ENCODE data around the gene ASXL1.

- no peak for TF ChIP-seq ZNF3 (CRISPR knock-in tag; IDR thresholded peaks at IDR 0.05)
- TF ChIP-seq, protein P1, sequence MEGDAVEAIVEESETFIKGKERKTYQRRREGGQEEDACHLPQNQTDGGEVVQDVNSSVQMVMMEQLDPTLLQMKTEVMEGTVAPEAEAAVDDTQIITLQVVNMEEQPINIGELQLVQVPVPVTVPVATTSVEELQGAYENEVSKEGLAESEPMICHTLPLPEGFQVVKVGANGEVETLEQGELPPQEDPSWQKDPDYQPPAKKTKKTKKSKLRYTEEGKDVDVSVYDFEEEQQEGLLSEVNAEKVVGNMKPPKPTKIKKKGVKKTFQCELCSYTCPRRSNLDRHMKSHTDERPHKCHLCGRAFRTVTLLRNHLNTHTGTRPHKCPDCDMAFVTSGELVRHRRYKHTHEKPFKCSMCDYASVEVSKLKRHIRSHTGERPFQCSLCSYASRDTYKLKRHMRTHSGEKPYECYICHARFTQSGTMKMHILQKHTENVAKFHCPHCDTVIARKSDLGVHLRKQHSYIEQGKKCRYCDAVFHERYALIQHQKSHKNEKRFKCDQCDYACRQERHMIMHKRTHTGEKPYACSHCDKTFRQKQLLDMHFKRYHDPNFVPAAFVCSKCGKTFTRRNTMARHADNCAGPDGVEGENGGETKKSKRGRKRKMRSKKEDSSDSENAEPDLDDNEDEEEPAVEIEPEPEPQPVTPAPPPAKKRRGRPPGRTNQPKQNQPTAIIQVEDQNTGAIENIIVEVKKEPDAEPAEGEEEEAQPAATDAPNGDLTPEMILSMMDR (IDR thresholded peaks at IDR 0.05 in 2 of 3, conservative IDR thresholded peaks at IDR 0.05 in 1 of 3; ENCODE audit: insufficient read depth in 2 of 3, low read depth in 1 of 3, low read length in 3 of 3), result no peak
- no peak for TF ChIP-seq RBM22 (IDR thresholded peaks at IDR 0.05; ENCODE audit: low read depth, low read length, poor library complexity, severe bottlenecking)
- TF ChIP-seq, protein P2, sequence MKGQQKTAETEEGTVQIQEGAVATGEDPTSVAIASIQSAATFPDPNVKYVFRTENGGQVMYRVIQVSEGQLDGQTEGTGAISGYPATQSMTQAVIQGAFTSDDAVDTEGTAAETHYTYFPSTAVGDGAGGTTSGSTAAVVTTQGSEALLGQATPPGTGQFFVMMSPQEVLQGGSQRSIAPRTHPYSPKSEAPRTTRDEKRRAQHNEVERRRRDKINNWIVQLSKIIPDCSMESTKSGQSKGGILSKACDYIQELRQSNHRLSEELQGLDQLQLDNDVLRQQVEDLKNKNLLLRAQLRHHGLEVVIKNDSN (CRISPR knock-in tag; IDR thresholded peaks at IDR 0.05), result no peak
- no peak for TF ChIP-seq ZNF311 (CRISPR knock-in tag; IDR thresholded peaks at IDR 0.05)
- TF ChIP-seq, protein P3, sequence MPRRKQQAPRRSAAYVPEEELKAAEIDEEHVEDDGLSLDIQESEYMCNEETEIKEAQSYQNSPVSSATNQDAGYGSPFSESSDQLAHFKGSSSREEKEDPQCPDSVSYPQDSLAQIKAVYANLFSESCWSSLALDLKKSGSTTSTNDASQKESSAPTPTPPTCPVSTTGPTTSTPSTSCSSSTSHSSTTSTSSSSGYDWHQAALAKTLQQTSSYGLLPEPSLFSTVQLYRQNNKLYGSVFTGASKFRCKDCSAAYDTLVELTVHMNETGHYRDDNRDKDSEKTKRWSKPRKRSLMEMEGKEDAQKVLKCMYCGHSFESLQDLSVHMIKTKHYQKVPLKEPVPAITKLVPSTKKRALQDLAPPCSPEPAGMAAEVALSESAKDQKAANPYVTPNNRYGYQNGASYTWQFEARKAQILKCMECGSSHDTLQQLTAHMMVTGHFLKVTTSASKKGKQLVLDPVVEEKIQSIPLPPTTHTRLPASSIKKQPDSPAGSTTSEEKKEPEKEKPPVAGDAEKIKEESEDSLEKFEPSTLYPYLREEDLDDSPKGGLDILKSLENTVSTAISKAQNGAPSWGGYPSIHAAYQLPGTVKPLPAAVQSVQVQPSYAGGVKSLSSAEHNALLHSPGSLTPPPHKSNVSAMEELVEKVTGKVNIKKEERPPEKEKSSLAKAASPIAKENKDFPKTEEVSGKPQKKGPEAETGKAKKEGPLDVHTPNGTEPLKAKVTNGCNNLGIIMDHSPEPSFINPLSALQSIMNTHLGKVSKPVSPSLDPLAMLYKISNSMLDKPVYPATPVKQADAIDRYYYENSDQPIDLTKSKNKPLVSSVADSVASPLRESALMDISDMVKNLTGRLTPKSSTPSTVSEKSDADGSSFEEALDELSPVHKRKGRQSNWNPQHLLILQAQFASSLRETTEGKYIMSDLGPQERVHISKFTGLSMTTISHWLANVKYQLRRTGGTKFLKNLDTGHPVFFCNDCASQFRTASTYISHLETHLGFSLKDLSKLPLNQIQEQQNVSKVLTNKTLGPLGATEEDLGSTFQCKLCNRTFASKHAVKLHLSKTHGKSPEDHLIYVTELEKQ (CRISPR knock-in tag; IDR thresholded peaks at IDR 0.05), result no peak
- no peak for TF ChIP-seq BDP1 (IDR thresholded peaks at IDR 0.05; ENCODE audit: insufficient read depth, insufficient read length)
- no peak for TF ChIP-seq ZNF395 (CRISPR knock-in tag; IDR thresholded peaks at IDR 0.05)
- TF ChIP-seq TEAD4 (IDR thresholded peaks at IDR 0.05; ENCODE audit: low read length), result no peak
- no peak for TF ChIP-seq TEAD4 (CRISPR knock-in tag; IDR thresholded peaks at IDR 0.05; ENCODE audit: borderline replicate concordance)
- TF ChIP-seq, protein P4, sequence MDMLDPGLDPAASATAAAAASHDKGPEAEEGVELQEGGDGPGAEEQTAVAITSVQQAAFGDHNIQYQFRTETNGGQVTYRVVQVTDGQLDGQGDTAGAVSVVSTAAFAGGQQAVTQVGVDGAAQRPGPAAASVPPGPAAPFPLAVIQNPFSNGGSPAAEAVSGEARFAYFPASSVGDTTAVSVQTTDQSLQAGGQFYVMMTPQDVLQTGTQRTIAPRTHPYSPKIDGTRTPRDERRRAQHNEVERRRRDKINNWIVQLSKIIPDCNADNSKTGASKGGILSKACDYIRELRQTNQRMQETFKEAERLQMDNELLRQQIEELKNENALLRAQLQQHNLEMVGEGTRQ (CRISPR knock-in tag; IDR thresholded peaks at IDR 0.05), result no peak
- TF ChIP-seq KDM1A (IDR thresholded peaks at IDR 0.05), result no peak
- TF ChIP-seq ZNF354B (CRISPR knock-in tag; IDR thresholded peaks at IDR 0.05), result no peak
- no peak for TF ChIP-seq POLR2AphosphoS5 (IDR thresholded peaks at IDR 0.05; ENCODE audit: control insufficient read depth, insufficient read depth, low read depth, low read length)
- no peak for TF ChIP-seq HDAC2 (IDR thresholded peaks at IDR 0.05)
These were observed 120.4 kb downstream of the ASXL1 start for GRCh38 chr20:32478576-32478975.
